ENCODE results near the gene TCF4. TPM values are rescaled to one million over a fixed set of nuclear protein-coding genes. Genes with fewer than 3 reads are reported as not detected.

TCF4 gene
- total RNA-seq, 6 donors from 2014 or later = 70.6 to 115 (median 92.4) TPM

GRCh38 chr18:55414475-55414874 is 173.5 kb downstream of the TCF4 start:
- peak overlapping the region in 2 of 4 donors; percentile 30 to 36 for H3K27ac ChIP-seq
- no peaks in the 10 kb centered on the region for H3K9me3 ChIP-seq
- no peak overlapping the region for H3K4me3 ChIP-seq
- H3K27me3 ChIP-seq = no peaks in the 10 kb centered on the region
- no peak for ATAC-seq (ENCODE audit: low FRiP score in 2 of 2)
- no peak for TF ChIP-seq EP300 (IDR thresholded peaks at IDR 0.05)
- TF ChIP-seq POLR2A (IDR thresholded peaks at IDR 0.05) = no peak
- no peak for TF ChIP-seq POLR2AphosphoS5 (IDR thresholded peaks at IDR 0.05)
- no peak for TF ChIP-seq CTCF (IDR thresholded peaks at IDR 0.05)
- peaks cover 0 to 33% (median 10%) of the 10 kb centered on the region in 4 donors for H3K4me1 ChIP-seq
- no peak for DNase-seq
- H3K36me3 ChIP-seq = no peaks in the 10 kb centered on the region

GRCh38 chr18:55413474-55413873 is 174.5 kb downstream of the TCF4 start:
- Histone ChIP-seq H3K4me3 (no peak overlapping the region), H3K4me1 (peaks cover 0 to 26% (median 8%) of the 10 kb centered on the region in 4 donors), H3K27ac (peak overlapping the region in 2 of 4 donors; percentile 17 to 36), H3K36me3 (no peaks in the 10 kb centered on the region), H3K9me3 (no peaks in the 10 kb centered on the region), H3K27me3 (no peaks in the 10 kb centered on the region)
- no peak for TF ChIP-seq CTCF (IDR thresholded peaks at IDR 0.05)
- no peak for TF ChIP-seq POLR2A (IDR thresholded peaks at IDR 0.05)
- TF ChIP-seq EP300 (IDR thresholded peaks at IDR 0.05) = no peak
- no peak for TF ChIP-seq POLR2AphosphoS5 (IDR thresholded peaks at IDR 0.05)
- 76 to 86% methylated on average over 1 of the region's 1 CpG for WGBS, 2 donors
- no peak for DNase-seq
- ATAC-seq (ENCODE audit: low FRiP score in 2 of 2) = no peak

GRCh38 chr18:55407774-55408535 is 180.0 kb downstream of the TCF4 start:
- Histone ChIP-seq H3K4me3 (no peak overlapping the region), H3K36me3 (no peaks in the 10 kb centered on the region), H3K4me1 (peaks cover 0 to 13% (median 10%) of the 10 kb centered on the region in 4 donors), H3K27ac (no peak overlapping the region), H3K27me3 (no peaks in the 10 kb centered on the region), H3K9me3 (no peaks in the 10 kb centered on the region)
- WGBS, 2 donors = 88 to 92% methylated on average over 5 of the region's 5 CpGs
- DNase-seq (no peak), ATAC-seq (ENCODE audit: low FRiP score in 2 of 2) (no peak)
- TF ChIP-seq CTCF (IDR thresholded peaks at IDR 0.05) (no peak), POLR2AphosphoS5 (IDR thresholded peaks at IDR 0.05) (no peak)

GRCh38 chr18:55407191-55407590 is 180.8 kb downstream of the TCF4 start:
- Histone ChIP-seq H3K27ac (no peak overlapping the region), H3K4me3 (no peak overlapping the region), H3K36me3 (no peaks in the 10 kb centered on the region), H3K27me3 (no peaks in the 10 kb centered on the region), H3K4me1 (peaks cover 0 to 15% (median 10%) of the 10 kb centered on the region in 4 donors), H3K9me3 (no peaks in the 10 kb centered on the region)
- ATAC-seq (ENCODE audit: low FRiP score in 2 of 2) (no peak), DNase-seq (no peak)
- 76 to 82% methylated on average over 10 of the region's 10 CpGs for WGBS, 2 donors
- no peak for TF ChIP-seq CTCF (IDR thresholded peaks at IDR 0.05)
- TF ChIP-seq POLR2A (IDR thresholded peaks at IDR 0.05) = no peak
- TF ChIP-seq POLR2AphosphoS5 (IDR thresholded peaks at IDR 0.05) = no peak
- TF ChIP-seq EP300 (IDR thresholded peaks at IDR 0.05) = no peak

Measured in upper lobe of left lung (tissue), 6 donors.